ENCODE data around the gene NUDT21. TPM values are rescaled to one million over a fixed set of nuclear protein-coding genes. Genes with fewer than 3 reads are reported as not detected.

NUDT21 gene
- total RNA-seq, 1 experiment from 2014 or later = 218 TPM

GRCh38 chr16:56426585-56426984 is 24.5 kb downstream of the NUDT21 start:
- TF ChIP-seq SIN3A (IDR thresholded peaks at IDR 0.05; ENCODE audit: low read depth) (no peak), CEBPB (IDR thresholded peaks at IDR 0.05; ENCODE audit: low read depth) (no peak), EGR1 (IDR thresholded peaks at IDR 0.05; ENCODE audit: low read depth) (no peak), ZFX (IDR thresholded peaks at IDR 0.05) (no peak), SRF (IDR thresholded peaks at IDR 0.05; ENCODE audit: low read depth) (no peak), EZH2 (IDR thresholded peaks at IDR 0.05) (no peak), POLR2AphosphoS5 (IDR thresholded peaks at IDR 0.05; ENCODE audit: low read depth, low read length) (no peak), CBX3 (IDR thresholded peaks at IDR 0.05; ENCODE audit: low read depth) (no peak), FOSL1 (IDR thresholded peaks at IDR 0.05; ENCODE audit: low read depth) (no peak), ZBTB33 (IDR thresholded peaks at IDR 0.05; ENCODE audit: extremely low read depth, insufficient replicate concordance, low read length) (no peak), YY1 (IDR thresholded peaks at IDR 0.05; ENCODE audit: extremely low read depth, insufficient replicate concordance, low read depth, low read length) (no peak), EZH2phosphoT487 (IDR thresholded peaks at IDR 0.05; ENCODE audit: borderline replicate concordance) (no peak)
- ChIA-PET POLR2A (no interaction called here), CTCF (no interaction called here), RAD21 (ENCODE audit: low non-redundant PET in 1 of 2, low total read pairs in 2 of 2, uncharacterized antibody in 2 of 2, unreplicated experiment in 2 of 2) (no interaction called here)
- Histone ChIP-seq H4K20me1 (ENCODE audit: insufficient read depth) (peaks cover 4% of the 10 kb centered on the region; the same call in 1 of the 2 replicates), H3K27me3 (ENCODE audit: insufficient read depth, low read length) (no peaks in the 10 kb centered on the region), H3K4me3 (replicated peaks in 1 of 2; ENCODE audit: low read depth in 1 of 2, low read length in 2 of 2) (no peak overlapping the region), H3K36me3 (ENCODE audit: control insufficient read depth in 1 of 2, insufficient read depth in 2 of 2, low read length in 2 of 2) (peaks cover 0 to 2% of the 10 kb centered on the region in 2 experiments; a peak in 1 of 4 replicates), H3K9ac (ENCODE audit: low read length) (no peak overlapping the region), H3K4me1 (ENCODE audit: control insufficient read depth in 1 of 2, insufficient read depth in 2 of 2, low read length in 2 of 2) (peaks cover 3 to 35% of the 10 kb centered on the region in 2 experiments; a peak in 2 of 4 replicates), H3K27ac (ENCODE audit: low read depth, low read length) (no peak overlapping the region), H3K79me2 (ENCODE audit: insufficient read depth, low read length) (peaks cover 31% of the 10 kb centered on the region), H3K9me3 (ENCODE audit: control insufficient read depth in 1 of 2, insufficient read depth in 1 of 2, low read depth in 1 of 2, low read length in 2 of 2) (no peaks in the 10 kb centered on the region), H2AFZ (ENCODE audit: low read depth, low read length, poor library complexity, severe bottlenecking) (no peak overlapping the region), H3K9me2 (ENCODE audit: insufficient read depth) (no peaks in the 10 kb centered on the region), H3K4me2 (ENCODE audit: low read length) (0 out of 2 replicates have a peak overlapping the region, but pooled peaks have one; percentile 76)
- ATAC-seq (no peak), DNase-seq (ENCODE audit: low read depth, low spot score) (no peak)
- intact Hi-C loops (cut with micrococcal nuclease) = no loop called here
- no TSS peak for BruUV-seq (replicated peaks)

Data from HCT116 (cell line).